ENCODE measurements around the gene SRGAP2.
"Not testable (repeated sequence)": the region's sequence is repeated elsewhere in the genome, so short reads cannot be mapped to it uniquely, and the experiment has no call there.

Gene SRGAP2

GRCh38 chr1:206203364-206204158 lies at the start of gene SRGAP2:
Gene SRGAP2, plus strand, starts transcription at chr1:206203541. Its CDS starts 2,430 bp downstream, at chr1:206205971.
- peak in 1 of 2 experiments; percentile 24 for DNase-seq

GRCh38 chr1:206167350-206168029 lies 35.9 kb upstream of the SRGAP2 start:
- DNase-seq = not testable (repeated sequence)

- not testable (repeated sequence) for DNase-seq
These were observed 33.5 kb upstream of the SRGAP2 start for GRCh38 chr1:206169794-206170193.

GRCh38 chr1:206173110-206173719 lies 30.1 kb upstream of the SRGAP2 start:
- DNase-seq = not testable (repeated sequence)

- not testable (repeated sequence) for DNase-seq
These were observed 29.0 kb upstream of the SRGAP2 start for GRCh38 chr1:206174182-206174868.

- peak; percentile 19 to 41 for DNase-seq
These were observed 27.8 kb upstream of the SRGAP2 start for GRCh38 chr1:206175459-206176113.

GRCh38 chr1:206176114-206176502 lies 27.2 kb upstream of the SRGAP2 start:
- DNase-seq = not testable (repeated sequence)

- peak; percentile 1 to 7 for DNase-seq
These were observed 25.0 kb upstream of the SRGAP2 start for GRCh38 chr1:206178061-206178989.

GRCh38 chr1:206179666-206180065 lies 23.7 kb upstream of the SRGAP2 start:
- not testable (repeated sequence) for DNase-seq

GRCh38 chr1:206182368-206183317 lies 20.7 kb upstream of the SRGAP2 start:
- not testable (repeated sequence) for DNase-seq

- DNase-seq = not testable (repeated sequence)
These were observed 19.6 kb upstream of the SRGAP2 start for GRCh38 chr1:206183788-206184187.

- not testable (repeated sequence) for DNase-seq
These were observed 17.6 kb upstream of the SRGAP2 start for GRCh38 chr1:206185778-206186177.

- not testable (repeated sequence) for DNase-seq
These were observed 16.5 kb upstream of the SRGAP2 start for GRCh38 chr1:206186826-206187225.

GRCh38 chr1:206195182-206195581 lies 8.2 kb upstream of the SRGAP2 start:
- not testable (repeated sequence) for DNase-seq

GRCh38 chr1:206196748-206197424 lies 6.5 kb upstream of the SRGAP2 start:
- not testable (repeated sequence) for DNase-seq

- DNase-seq = peak; percentile 99
These were observed 465 bp upstream of the SRGAP2 start, which contains the start of gene FAM72A for GRCh38 chr1:206202789-206203363. Gene FAM72A, minus strand, starts transcription at chr1:206202839. Its CDS starts 814 bp downstream, at chr1:206202025.

GRCh38 chr1:206204159-206204511 lies 794 bp downstream of the SRGAP2 start:
- not testable (repeated sequence) for DNase-seq

GRCh38 chr1:206204871-206205270 lies 1.5 kb downstream of the SRGAP2 start:
- not testable (repeated sequence) for DNase-seq

GRCh38 chr1:206205569-206205968 lies 2.2 kb downstream of the SRGAP2 start:
- not testable (repeated sequence) for DNase-seq
